ENCODE data around the gene MAP4K4. TPM values are rescaled to one million over a fixed set of nuclear protein-coding genes. Genes with fewer than 3 reads are reported as not detected.

Gene MAP4K4
- polyA plus RNA-seq, 1 donor (not counting 4 experiments of a cell fraction or from before 2014, with no cell fraction given) = 84.1 TPM

GRCh38 chr2:101743288-101743687 lies 45.8 kb downstream of the MAP4K4 start:
- Histone ChIP-seq H3K79me2 (ENCODE audit: control insufficient read depth, insufficient read depth, low read length) (peaks cover 88% of the 10 kb centered on the region), H3K9ac (ENCODE audit: control insufficient read depth, extremely low read depth, insufficient read depth, low read length) (peak overlapping the region; percentile 19), H3K27me3 (ENCODE audit: control insufficient read depth, extremely low read depth, insufficient read depth, low read length) (no peaks in the 10 kb centered on the region), H3K4me1 (ENCODE audit: control insufficient read depth, extremely low read depth, insufficient read depth, low read length) (peaks cover 60% of the 10 kb centered on the region), H3K27ac (ENCODE audit: control insufficient read depth, insufficient read depth, low read length) (peak overlapping the region; percentile 91), H3K9me1 (ENCODE audit: control insufficient read depth, extremely low read depth, insufficient read depth, low read length) (no peaks in the 10 kb centered on the region), H3K36me3 (ENCODE audit: control insufficient read depth in 2 of 2, extremely low read depth in 1 of 2, insufficient read depth in 2 of 2, low read length in 2 of 2) (no peaks in the 10 kb centered on the region), H2AFZ (ENCODE audit: control insufficient read depth, low read length) (no peak overlapping the region), H3K4me3 (ENCODE audit: control insufficient read depth in 2 of 3, extremely low read depth in 1 of 3, insufficient read depth in 2 of 3, low read depth in 1 of 3, low read length in 3 of 3) (no peak overlapping the region), H3K4me2 (ENCODE audit: control insufficient read depth, extremely low read depth, insufficient read depth, low read depth, low read length) (peak overlapping the region; percentile 95), H3K9me3 (ENCODE audit: control insufficient read depth, low read depth, low read length) (no peaks in the 10 kb centered on the region), H4K20me1 (ENCODE audit: control insufficient read depth, extremely low read depth, insufficient read depth, low read length) (no peaks in the 10 kb centered on the region)
- DNase-seq (ENCODE audit: low read depth, low spot score) (no peak), FAIRE-seq (no peak)
- dilution Hi-C loops (cut with MboI; ENCODE audit: extremely low pct_ligation_motif_present, low sequenced_read_pairs) = no loop called here
- TF ChIP-seq CTCF (optimal IDR thresholded peaks at IDR 0.05 in 1 of 3, IDR thresholded peaks at IDR 0.05 in 1 of 3, conservative IDR thresholded peaks at IDR 0.05 in 1 of 3; ENCODE audit: extremely low read depth in 1 of 3, insufficient read depth in 2 of 3, low read length in 3 of 3) = no peak
- TF ChIP-seq EZH2 (IDR thresholded peaks at IDR 0.05; ENCODE audit: low read length) = no peak

GRCh38 chr2:101744832-101745231 lies 47.3 kb downstream of the MAP4K4 start:
- Histone ChIP-seq H3K4me2 (ENCODE audit: control insufficient read depth, extremely low read depth, insufficient read depth, low read depth, low read length) (no peak overlapping the region), H4K20me1 (ENCODE audit: control insufficient read depth, extremely low read depth, insufficient read depth, low read length) (no peaks in the 10 kb centered on the region), H2AFZ (ENCODE audit: control insufficient read depth, low read length) (no peak overlapping the region), H3K36me3 (ENCODE audit: control insufficient read depth in 2 of 2, extremely low read depth in 1 of 2, insufficient read depth in 2 of 2, low read length in 2 of 2) (no peaks in the 10 kb centered on the region), H3K4me3 (ENCODE audit: control insufficient read depth in 2 of 3, extremely low read depth in 1 of 3, insufficient read depth in 2 of 3, low read depth in 1 of 3, low read length in 3 of 3) (no peak overlapping the region), H3K9me3 (ENCODE audit: control insufficient read depth, low read depth, low read length) (no peaks in the 10 kb centered on the region), H3K79me2 (ENCODE audit: control insufficient read depth, insufficient read depth, low read length) (peaks cover 75% of the 10 kb centered on the region), H3K27me3 (ENCODE audit: control insufficient read depth, extremely low read depth, insufficient read depth, low read length) (no peaks in the 10 kb centered on the region), H3K9me1 (ENCODE audit: control insufficient read depth, extremely low read depth, insufficient read depth, low read length) (no peaks in the 10 kb centered on the region), H3K9ac (ENCODE audit: control insufficient read depth, extremely low read depth, insufficient read depth, low read length) (no peak overlapping the region), H3K27ac (ENCODE audit: control insufficient read depth, insufficient read depth, low read length) (no peak overlapping the region), H3K4me1 (ENCODE audit: control insufficient read depth, extremely low read depth, insufficient read depth, low read length) (peaks cover 52% of the 10 kb centered on the region)
- FAIRE-seq (no peak), DNase-seq (ENCODE audit: low read depth, low spot score) (no peak)
- TF ChIP-seq EZH2 (IDR thresholded peaks at IDR 0.05; ENCODE audit: low read length) = no peak
- TF ChIP-seq CTCF (optimal IDR thresholded peaks at IDR 0.05 in 1 of 3, IDR thresholded peaks at IDR 0.05 in 1 of 3, conservative IDR thresholded peaks at IDR 0.05 in 1 of 3; ENCODE audit: extremely low read depth in 1 of 3, insufficient read depth in 2 of 3, low read length in 3 of 3) = no peak
- dilution Hi-C loops (cut with MboI; ENCODE audit: extremely low pct_ligation_motif_present, low sequenced_read_pairs) = no loop called here
